ENCODE data around the gene OPN5.

The OPN5 gene

GRCh38 chr6:47817749-47818148, 35.9 kb downstream of the OPN5 start:
- Histone ChIP-seq H3K9me3 (ENCODE audit: control insufficient read depth in 5 of 5, low read length in 5 of 5) (no peaks in the 10 kb centered on the region), H3K9ac (ENCODE audit: low read length in 5 of 5) (no peak overlapping the region), H3K36me3 (ENCODE audit: control insufficient read depth in 5 of 5, insufficient read depth in 5 of 5, low read length in 5 of 5) (no peaks in the 10 kb centered on the region), H3K4me1 (ENCODE audit: control insufficient read depth in 5 of 5, insufficient read depth in 5 of 5, low read length in 5 of 5) (no peaks in the 10 kb centered on the region), H3K4me3 (ENCODE audit: low read depth in 1 of 5, low read length in 5 of 5) (no peak overlapping the region), H3K27me3 (ENCODE audit: control insufficient read depth in 5 of 5, insufficient read depth in 4 of 5, low read length in 5 of 5) (no peaks in the 10 kb centered on the region), H3K27ac (ENCODE audit: low read depth, low read length) (no peak overlapping the region)

- no peak overlapping the region for H3K27ac ChIP-seq (ENCODE audit: low read depth, low read length)
- no peak overlapping the region for H3K9ac ChIP-seq (ENCODE audit: low read length in 5 of 5)
- no peaks in the 10 kb centered on the region for H3K4me1 ChIP-seq (ENCODE audit: control insufficient read depth in 5 of 5, insufficient read depth in 5 of 5, low read length in 5 of 5)
- no peaks in the 10 kb centered on the region for H3K36me3 ChIP-seq (ENCODE audit: control insufficient read depth in 5 of 5, insufficient read depth in 5 of 5, low read length in 5 of 5)
- no peak overlapping the region for H3K4me3 ChIP-seq (ENCODE audit: low read depth in 1 of 5, low read length in 5 of 5)
- H3K27me3 ChIP-seq (ENCODE audit: control insufficient read depth in 5 of 5, insufficient read depth in 4 of 5, low read length in 5 of 5): no peaks in the 10 kb centered on the region
- H3K9me3 ChIP-seq (ENCODE audit: control insufficient read depth in 5 of 5, low read length in 5 of 5): no peaks in the 10 kb centered on the region
Measured at GRCh38 chr6:47819461-47819860, 37.6 kb downstream of the OPN5 start.

GRCh38 chr6:47822856-47823554, 41.2 kb downstream of the OPN5 start:
- H3K36me3 ChIP-seq (ENCODE audit: control insufficient read depth in 5 of 5, insufficient read depth in 5 of 5, low read length in 5 of 5): no peaks in the 10 kb centered on the region
- H3K9me3 ChIP-seq (ENCODE audit: control insufficient read depth in 5 of 5, low read length in 5 of 5): no peaks in the 10 kb centered on the region
- no peak overlapping the region for H3K27ac ChIP-seq (ENCODE audit: low read depth, low read length)
- no peaks in the 10 kb centered on the region for H3K27me3 ChIP-seq (ENCODE audit: control insufficient read depth in 5 of 5, insufficient read depth in 4 of 5, low read length in 5 of 5)
- H3K4me1 ChIP-seq (ENCODE audit: control insufficient read depth in 5 of 5, insufficient read depth in 5 of 5, low read length in 5 of 5): no peaks in the 10 kb centered on the region
- no peak overlapping the region for H3K4me3 ChIP-seq (ENCODE audit: low read depth in 1 of 5, low read length in 5 of 5)
- H3K9ac ChIP-seq (ENCODE audit: low read length in 5 of 5): no peak overlapping the region

- no peaks in the 10 kb centered on the region for H3K4me1 ChIP-seq (ENCODE audit: control insufficient read depth in 5 of 5, insufficient read depth in 5 of 5, low read length in 5 of 5)
- H3K9ac ChIP-seq (ENCODE audit: low read length in 5 of 5): no peak overlapping the region
- no peaks in the 10 kb centered on the region for H3K27me3 ChIP-seq (ENCODE audit: control insufficient read depth in 5 of 5, insufficient read depth in 4 of 5, low read length in 5 of 5)
- no peaks in the 10 kb centered on the region for H3K9me3 ChIP-seq (ENCODE audit: control insufficient read depth in 5 of 5, low read length in 5 of 5)
- no peaks in the 10 kb centered on the region for H3K36me3 ChIP-seq (ENCODE audit: control insufficient read depth in 5 of 5, insufficient read depth in 5 of 5, low read length in 5 of 5)
- no peak overlapping the region for H3K27ac ChIP-seq (ENCODE audit: low read depth, low read length)
- H3K4me3 ChIP-seq (ENCODE audit: low read depth in 1 of 5, low read length in 5 of 5): no peak overlapping the region
Measured at GRCh38 chr6:47832386-47833100, 50.7 kb downstream of the OPN5 start.

- H3K9ac ChIP-seq (ENCODE audit: low read length in 5 of 5): no peak overlapping the region
- H3K4me1 ChIP-seq (ENCODE audit: control insufficient read depth in 5 of 5, insufficient read depth in 5 of 5, low read length in 5 of 5): no peaks in the 10 kb centered on the region
- H3K36me3 ChIP-seq (ENCODE audit: control insufficient read depth in 5 of 5, insufficient read depth in 5 of 5, low read length in 5 of 5): no peaks in the 10 kb centered on the region
- H3K27me3 ChIP-seq (ENCODE audit: control insufficient read depth in 5 of 5, insufficient read depth in 4 of 5, low read length in 5 of 5): no peaks in the 10 kb centered on the region
- no peak overlapping the region for H3K27ac ChIP-seq (ENCODE audit: low read depth, low read length)
- no peak overlapping the region for H3K4me3 ChIP-seq (ENCODE audit: low read depth in 1 of 5, low read length in 5 of 5)
- H3K9me3 ChIP-seq (ENCODE audit: control insufficient read depth in 5 of 5, low read length in 5 of 5): no peaks in the 10 kb centered on the region
Measured at GRCh38 chr6:47834196-47834595, 52.4 kb downstream of the OPN5 start.

- Histone ChIP-seq H3K27ac (ENCODE audit: low read depth, low read length) (no peak overlapping the region), H3K9me3 (ENCODE audit: control insufficient read depth in 5 of 5, low read length in 5 of 5) (no peaks in the 10 kb centered on the region), H3K27me3 (ENCODE audit: control insufficient read depth in 5 of 5, insufficient read depth in 4 of 5, low read length in 5 of 5) (no peaks in the 10 kb centered on the region), H3K9ac (ENCODE audit: low read length in 5 of 5) (no peak overlapping the region), H3K4me1 (ENCODE audit: control insufficient read depth in 5 of 5, insufficient read depth in 5 of 5, low read length in 5 of 5) (no peaks in the 10 kb centered on the region), H3K36me3 (ENCODE audit: control insufficient read depth in 5 of 5, insufficient read depth in 5 of 5, low read length in 5 of 5) (no peaks in the 10 kb centered on the region), H3K4me3 (ENCODE audit: low read depth in 1 of 5, low read length in 5 of 5) (no peak overlapping the region)
Measured at GRCh38 chr6:47836046-47836445, 54.2 kb downstream of the OPN5 start.

GRCh38 chr6:47836639-47837038, 54.8 kb downstream of the OPN5 start:
- Histone ChIP-seq H3K36me3 (ENCODE audit: control insufficient read depth in 5 of 5, insufficient read depth in 5 of 5, low read length in 5 of 5) (no peaks in the 10 kb centered on the region), H3K27ac (ENCODE audit: low read depth, low read length) (no peak overlapping the region), H3K9ac (ENCODE audit: low read length in 5 of 5) (no peak overlapping the region), H3K27me3 (ENCODE audit: control insufficient read depth in 5 of 5, insufficient read depth in 4 of 5, low read length in 5 of 5) (no peaks in the 10 kb centered on the region), H3K9me3 (ENCODE audit: control insufficient read depth in 5 of 5, low read length in 5 of 5) (no peaks in the 10 kb centered on the region), H3K4me3 (ENCODE audit: low read depth in 1 of 5, low read length in 5 of 5) (no peak overlapping the region), H3K4me1 (ENCODE audit: control insufficient read depth in 5 of 5, insufficient read depth in 5 of 5, low read length in 5 of 5) (no peaks in the 10 kb centered on the region)

- Histone ChIP-seq H3K4me3 (ENCODE audit: low read depth in 1 of 5, low read length in 5 of 5) (no peak overlapping the region), H3K27ac (ENCODE audit: low read depth, low read length) (no peak overlapping the region), H3K9ac (ENCODE audit: low read length in 5 of 5) (no peak overlapping the region), H3K27me3 (ENCODE audit: control insufficient read depth in 5 of 5, insufficient read depth in 4 of 5, low read length in 5 of 5) (no peaks in the 10 kb centered on the region), H3K4me1 (ENCODE audit: control insufficient read depth in 5 of 5, insufficient read depth in 5 of 5, low read length in 5 of 5) (no peaks in the 10 kb centered on the region), H3K36me3 (ENCODE audit: control insufficient read depth in 5 of 5, insufficient read depth in 5 of 5, low read length in 5 of 5) (no peaks in the 10 kb centered on the region), H3K9me3 (ENCODE audit: control insufficient read depth in 5 of 5, low read length in 5 of 5) (peaks cover 0 to 5% (median 0%) of the 10 kb centered on the region in 5 donors)
Measured at GRCh38 chr6:47839645-47840044, 57.8 kb downstream of the OPN5 start.

GRCh38 chr6:47844881-47845280, 63.0 kb downstream of the OPN5 start:
- peaks cover 0 to 5% (median 0%) of the 10 kb centered on the region in 5 donors for H3K9me3 ChIP-seq (ENCODE audit: control insufficient read depth in 5 of 5, low read length in 5 of 5)
- no peaks in the 10 kb centered on the region for H3K36me3 ChIP-seq (ENCODE audit: control insufficient read depth in 5 of 5, insufficient read depth in 5 of 5, low read length in 5 of 5)
- H3K9ac ChIP-seq (ENCODE audit: low read length in 5 of 5): no peak overlapping the region
- no peaks in the 10 kb centered on the region for H3K4me1 ChIP-seq (ENCODE audit: control insufficient read depth in 5 of 5, insufficient read depth in 5 of 5, low read length in 5 of 5)
- H3K27me3 ChIP-seq (ENCODE audit: control insufficient read depth in 5 of 5, insufficient read depth in 4 of 5, low read length in 5 of 5): no peaks in the 10 kb centered on the region
- no peak overlapping the region for H3K27ac ChIP-seq (ENCODE audit: low read depth, low read length)
- no peak overlapping the region for H3K4me3 ChIP-seq (ENCODE audit: low read depth in 1 of 5, low read length in 5 of 5)

GRCh38 chr6:47846752-47847151, 64.9 kb downstream of the OPN5 start:
- Histone ChIP-seq H3K27ac (ENCODE audit: low read depth, low read length) (no peak overlapping the region), H3K4me1 (ENCODE audit: control insufficient read depth in 5 of 5, insufficient read depth in 5 of 5, low read length in 5 of 5) (no peaks in the 10 kb centered on the region), H3K9me3 (ENCODE audit: control insufficient read depth in 5 of 5, low read length in 5 of 5) (peaks cover 0 to 5% (median 0%) of the 10 kb centered on the region in 5 donors), H3K36me3 (ENCODE audit: control insufficient read depth in 5 of 5, insufficient read depth in 5 of 5, low read length in 5 of 5) (no peaks in the 10 kb centered on the region), H3K4me3 (ENCODE audit: low read depth in 1 of 5, low read length in 5 of 5) (no peak overlapping the region), H3K9ac (ENCODE audit: low read length in 5 of 5) (no peak overlapping the region), H3K27me3 (ENCODE audit: control insufficient read depth in 5 of 5, insufficient read depth in 4 of 5, low read length in 5 of 5) (no peaks in the 10 kb centered on the region)

Measured in subcutaneous abdominal adipose tissue (tissue), 5 donors.